Measurements from ENCODE around the gene STIP1.

DNA sequence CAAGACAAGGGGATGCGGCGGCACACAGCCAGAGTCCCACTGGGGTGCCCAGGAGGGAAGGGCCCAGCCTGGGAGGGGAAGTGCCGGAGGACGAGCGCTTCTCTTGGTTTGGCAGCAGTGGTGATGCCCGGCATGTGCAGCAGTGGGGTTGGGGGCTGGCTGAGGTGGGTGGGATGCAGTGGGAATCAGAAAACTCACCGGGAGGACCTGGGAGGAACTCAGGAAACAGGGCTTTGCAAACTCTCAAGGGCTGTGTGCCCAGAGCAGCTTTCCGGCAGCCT, 23.5 kb downstream of the STIP1 start:
- TF ChIP-seq, protein P1, sequence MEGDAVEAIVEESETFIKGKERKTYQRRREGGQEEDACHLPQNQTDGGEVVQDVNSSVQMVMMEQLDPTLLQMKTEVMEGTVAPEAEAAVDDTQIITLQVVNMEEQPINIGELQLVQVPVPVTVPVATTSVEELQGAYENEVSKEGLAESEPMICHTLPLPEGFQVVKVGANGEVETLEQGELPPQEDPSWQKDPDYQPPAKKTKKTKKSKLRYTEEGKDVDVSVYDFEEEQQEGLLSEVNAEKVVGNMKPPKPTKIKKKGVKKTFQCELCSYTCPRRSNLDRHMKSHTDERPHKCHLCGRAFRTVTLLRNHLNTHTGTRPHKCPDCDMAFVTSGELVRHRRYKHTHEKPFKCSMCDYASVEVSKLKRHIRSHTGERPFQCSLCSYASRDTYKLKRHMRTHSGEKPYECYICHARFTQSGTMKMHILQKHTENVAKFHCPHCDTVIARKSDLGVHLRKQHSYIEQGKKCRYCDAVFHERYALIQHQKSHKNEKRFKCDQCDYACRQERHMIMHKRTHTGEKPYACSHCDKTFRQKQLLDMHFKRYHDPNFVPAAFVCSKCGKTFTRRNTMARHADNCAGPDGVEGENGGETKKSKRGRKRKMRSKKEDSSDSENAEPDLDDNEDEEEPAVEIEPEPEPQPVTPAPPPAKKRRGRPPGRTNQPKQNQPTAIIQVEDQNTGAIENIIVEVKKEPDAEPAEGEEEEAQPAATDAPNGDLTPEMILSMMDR (conservative IDR thresholded peaks at IDR 0.05; ENCODE audit: low read depth, low read length) = no peak
- no peak for TF ChIP-seq EZH2phosphoT487 (IDR thresholded peaks at IDR 0.05; ENCODE audit: borderline replicate concordance, low read length)
- TF ChIP-seq EZH2 (IDR thresholded peaks at IDR 0.05; ENCODE audit: low read length, unreplicated experiment) = no peak
